ENCODE results near the gene BRAF. TPM values are rescaled to one million over a fixed set of nuclear protein-coding genes. Genes with fewer than 3 reads are reported as not detected.

The BRAF gene
- polyA plus RNA-seq, 3 donors: 4.2 to 7.4 (median 7.3) TPM

Other genes starting within 250 kb of the BRAF start
- gene NDUFB2, start 228.2 kb downstream of the BRAF start, polyA plus RNA-seq: 100 to 1,000 TPM; 186 to 435 (median 407) TPM
- gene MRPS33, start 90.0 kb upstream of the BRAF start, polyA plus RNA-seq: 10 to 100 TPM; 53.5 to 89.6 (median 75.2) TPM
- under 1 TPM; 0.11 to 0.43 (median 0.18) TPM for gene TMEM178B, start 149.1 kb upstream of the BRAF start, polyA plus RNA-seq